ENCODE data around the gene BTNL3. TPM values are rescaled to one million over a fixed set of nuclear protein-coding genes. Genes with fewer than 3 reads are reported as not detected.
A peak's percentile ranks its signal among the peaks of the same experiment; 100 is the strongest.

Gene BTNL3
- total and polyA plus RNA-seq, 9 of the 15 experiments (the other 6 are each of a cell fraction or from before 2014, with no cell fraction given) = 0.03 to 0.44 (median 0.04) TPM; not detected in 4

DNA sequence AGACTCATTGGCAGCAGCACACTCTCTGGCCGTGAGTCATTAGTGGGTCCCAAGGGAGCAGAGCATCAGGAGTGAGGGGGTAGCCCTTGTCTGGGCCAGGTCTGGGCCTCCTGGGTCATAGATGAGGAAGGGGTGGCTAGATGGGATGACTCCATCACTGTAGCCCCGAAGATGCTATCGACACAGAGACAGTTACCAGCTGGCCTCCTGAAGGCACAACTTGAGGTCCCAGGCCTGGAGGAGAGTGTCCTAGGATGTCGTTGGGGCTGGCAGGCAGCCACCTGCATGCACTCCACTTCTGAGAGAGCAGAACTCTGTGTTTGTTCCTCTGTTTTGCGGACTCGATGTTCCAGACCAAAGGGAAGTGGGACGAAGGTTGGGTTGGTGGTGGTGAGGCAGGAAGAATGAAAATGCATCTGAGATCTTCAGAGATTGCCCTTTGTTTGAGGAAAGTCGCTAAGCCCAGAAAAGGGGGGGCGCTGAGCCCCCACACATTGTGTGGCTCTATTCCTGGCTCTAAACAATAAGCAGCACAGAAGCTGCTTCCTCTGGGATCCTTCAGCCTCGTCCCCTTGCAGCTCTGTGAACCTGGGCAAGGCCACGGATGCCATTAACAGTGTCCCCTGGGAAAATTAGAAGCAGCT is 56.1 kb downstream of the BTNL3 start:
- Histone ChIP-seq H3K79me2 (ENCODE audit: control insufficient read depth, insufficient read depth, low read length) (no peaks in the 10 kb centered on the region), H3K4me1 (replicated peaks in 1 of 2; ENCODE audit: control insufficient read depth in 2 of 2, insufficient read depth in 2 of 2, low read length in 2 of 2) (peaks cover 9 to 29% of the 10 kb centered on the region in 2 experiments; a peak in 4 of 5 replicates), H3K4me2 (ENCODE audit: insufficient read depth, low read length) (peak overlapping the region; percentile 75), H3K27me3 (ENCODE audit: control insufficient read depth in 2 of 2, insufficient read depth in 2 of 2, low read length in 2 of 2) (peaks cover 0 to 4% of the 10 kb centered on the region in 2 experiments; a peak in 2 of 5 replicates), H4K20me1 (replicated peaks; ENCODE audit: control insufficient read depth, insufficient read depth, low read length) (no peaks in the 10 kb centered on the region), H3K36me3 (ENCODE audit: control insufficient read depth, insufficient read depth, low read length) (no peaks in the 10 kb centered on the region), H3K27ac (ENCODE audit: extremely low read depth, low read depth, low read length) (peak overlapping the region; percentile 61; the same call in 1 of the 3 replicates), H3K9ac (ENCODE audit: insufficient read depth in 1 of 2, low read depth in 2 of 2, low read length in 2 of 2) (peak overlapping the region; percentile 3 to 13; a peak in 2 of 4 replicates), H3K4me3 (no peak overlapping the region; the same call in 1 of the 2 replicates), H2AFZ (ENCODE audit: low read depth, low read length) (peak overlapping the region; percentile 78), H3K9me3 (replicated peaks; ENCODE audit: control insufficient read depth, insufficient read depth, low read depth, low read length) (no peaks in the 10 kb centered on the region), H3K9me1 (ENCODE audit: control insufficient read depth, insufficient read depth, low read length) (no peaks in the 10 kb centered on the region)
- ChIA-PET POLR2A (interaction anchor here (0.7 to 2.8 kb wide), 7 partner anchors 10 to 238 kb away, joined by 3 to 10 read pairs (median 4); no protein-coding TSS in a partner anchor), CTCF (ENCODE audit: low intra/inter-chr PET ratio) (interaction anchor here (1.0 to 2.1 kb wide), 2 partner anchors 114 to 261 kb away, joined by 7 to 8 read pairs; no protein-coding TSS in a partner anchor)
- in situ Hi-C loops (cut with MboI) (no loop called here), intact Hi-C loops (cut with micrococcal nuclease) (loop anchor here (2.0 to 5.0 kb wide), 2 partner anchors 113 to 172 kb away; no protein-coding TSS in a partner anchor)
- BruUV-seq (replicated peaks) = no TSS peak
- ATAC-seq (peak; percentile 34), DNase-seq (ENCODE audit: extremely low read depth in 1 of 4, low spot score in 3 of 4) (no peak), FAIRE-seq (no peak)
- 27% methylated on average over 11 of the region's 11 CpGs for WGBS (ENCODE audit: insufficient coverage, low coverage, missing lambda C conversion rate)
- TF ChIP-seq FOXJ2 (tag; IDR thresholded peaks at IDR 0.05) (0 out of 2 replicates have a peak, but pooled peaks have one; percentile 28), EWSR1 (IDR thresholded peaks at IDR 0.05; ENCODE audit: borderline replicate concordance, low read depth, partially characterized antibody) (no peak), SMC3 (conservative IDR thresholded peaks at IDR 0.05; ENCODE audit: insufficient read depth, low read depth, low read length) (0 out of 2 replicates have a peak, but pooled peaks have one; percentile 2), KDM1A (IDR thresholded peaks at IDR 0.05) (peak in 1 of 2 experiments; percentile 5; a peak in 2 of 4 replicates), ATF7 (IDR thresholded peaks at IDR 0.05) (peak; percentile 97), SOX6 (IDR thresholded peaks at IDR 0.05) (peak; percentile 60; the same call in 1 of the 2 replicates), TCF7L2 (IDR thresholded peaks at IDR 0.05; ENCODE audit: low read depth, low read length) (peak; percentile 66; the same call in 1 of the 2 replicates), ZNF644 (tag; IDR thresholded peaks at IDR 0.05; ENCODE audit: low read depth) (no peak), FOXK2 (conservative IDR thresholded peaks at IDR 0.05 in 1 of 2, IDR thresholded peaks at IDR 0.05 in 1 of 2; ENCODE audit: low read depth in 2 of 2) (peak in 1 of 2 experiments; percentile 81; a peak in 2 of 4 replicates), NONO (IDR thresholded peaks at IDR 0.05; ENCODE audit: low read depth in 2 of 2, low read length in 1 of 2) (peak in 1 of 2 experiments; percentile 95; a peak in 2 of 4 replicates), KHSRP (IDR thresholded peaks at IDR 0.05) (no peak)
- TF ChIP-seq, protein P1, sequence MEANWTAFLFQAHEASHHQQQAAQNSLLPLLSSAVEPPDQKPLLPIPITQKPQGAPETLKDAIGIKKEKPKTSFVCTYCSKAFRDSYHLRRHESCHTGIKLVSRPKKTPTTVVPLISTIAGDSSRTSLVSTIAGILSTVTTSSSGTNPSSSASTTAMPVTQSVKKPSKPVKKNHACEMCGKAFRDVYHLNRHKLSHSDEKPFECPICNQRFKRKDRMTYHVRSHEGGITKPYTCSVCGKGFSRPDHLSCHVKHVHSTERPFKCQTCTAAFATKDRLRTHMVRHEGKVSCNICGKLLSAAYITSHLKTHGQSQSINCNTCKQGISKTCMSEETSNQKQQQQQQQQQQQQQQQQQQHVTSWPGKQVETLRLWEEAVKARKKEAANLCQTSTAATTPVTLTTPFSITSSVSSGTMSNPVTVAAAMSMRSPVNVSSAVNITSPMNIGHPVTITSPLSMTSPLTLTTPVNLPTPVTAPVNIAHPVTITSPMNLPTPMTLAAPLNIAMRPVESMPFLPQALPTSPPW (CRISPR knock-in tag; IDR thresholded peaks at IDR 0.05) = peak; percentile 34; the same call in 1 of the 2 replicates
- TF ChIP-seq, protein P2, sequence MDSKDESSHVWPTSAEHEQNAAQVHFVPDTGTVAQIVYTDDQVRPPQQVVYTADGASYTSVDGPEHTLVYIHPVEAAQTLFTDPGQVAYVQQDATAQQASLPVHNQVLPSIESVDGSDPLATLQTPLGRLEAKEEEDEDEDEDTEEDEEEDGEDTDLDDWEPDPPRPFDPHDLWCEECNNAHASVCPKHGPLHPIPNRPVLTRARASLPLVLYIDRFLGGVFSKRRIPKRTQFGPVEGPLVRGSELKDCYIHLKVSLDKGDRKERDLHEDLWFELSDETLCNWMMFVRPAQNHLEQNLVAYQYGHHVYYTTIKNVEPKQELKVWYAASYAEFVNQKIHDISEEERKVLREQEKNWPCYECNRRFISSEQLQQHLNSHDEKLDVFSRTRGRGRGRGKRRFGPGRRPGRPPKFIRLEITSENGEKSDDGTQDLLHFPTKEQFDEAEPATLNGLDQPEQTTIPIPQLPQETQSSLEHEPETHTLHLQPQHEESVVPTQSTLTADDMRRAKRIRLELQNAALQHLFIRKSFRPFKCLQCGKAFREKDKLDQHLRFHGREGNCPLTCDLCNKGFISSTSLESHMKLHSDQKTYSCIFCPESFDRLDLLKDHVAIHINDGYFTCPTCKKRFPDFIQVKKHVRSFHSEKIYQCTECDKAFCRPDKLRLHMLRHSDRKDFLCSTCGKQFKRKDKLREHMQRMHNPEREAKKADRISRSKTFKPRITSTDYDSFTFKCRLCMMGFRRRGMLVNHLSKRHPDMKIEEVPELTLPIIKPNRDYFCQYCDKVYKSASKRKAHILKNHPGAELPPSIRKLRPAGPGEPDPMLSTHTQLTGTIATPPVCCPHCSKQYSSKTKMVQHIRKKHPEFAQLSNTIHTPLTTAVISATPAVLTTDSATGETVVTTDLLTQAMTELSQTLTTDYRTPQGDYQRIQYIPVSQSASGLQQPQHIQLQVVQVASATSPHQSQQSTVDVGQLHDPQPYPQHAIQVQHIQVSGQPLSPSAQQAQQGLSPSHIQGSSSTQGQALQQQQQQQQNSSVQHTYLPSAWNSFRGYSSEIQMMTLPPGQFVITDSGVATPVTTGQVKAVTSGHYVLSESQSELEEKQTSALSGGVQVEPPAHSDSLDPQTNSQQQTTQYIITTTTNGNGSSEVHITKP (IDR thresholded peaks at IDR 0.05; ENCODE audit: partially characterized antibody) = peak; percentile 99
